Keratinocyte (primary cell): ENCODE results near the gene LIX1.

Experiments
- EZH2 ChIP-seq: IDR thresholded peaks from one replicate; pipeline ENCODE4 v1.6.1; 2012; ENCODE audit warnings: inconsistent platforms, mild to moderate bottlenecking, low read length, moderate library complexity
- TF ChIP-seq, protein P1 (sequence below), 3 experiments: IDR thresholded peaks in 1 of 3; conservative IDR thresholded peaks in 1 of 3; optimal IDR thresholded peaks in 1 of 3; 2 replicates in 2 of 3; 3 replicates in 1 of 3; pipeline versions ENCODE3 to v1.5.1; 2011; ENCODE audit warnings: low read length in 3 of 3, mild to moderate bottlenecking in 3 of 3, moderate library complexity in 2 of 3, control low read depth in 1 of 3, inconsistent platforms in 1 of 3; ENCODE audit not compliant: insufficient read depth in 2 of 3; ENCODE audit errors: extremely low read depth in 1 of 3

- TF ChIP-seq, protein P1, sequence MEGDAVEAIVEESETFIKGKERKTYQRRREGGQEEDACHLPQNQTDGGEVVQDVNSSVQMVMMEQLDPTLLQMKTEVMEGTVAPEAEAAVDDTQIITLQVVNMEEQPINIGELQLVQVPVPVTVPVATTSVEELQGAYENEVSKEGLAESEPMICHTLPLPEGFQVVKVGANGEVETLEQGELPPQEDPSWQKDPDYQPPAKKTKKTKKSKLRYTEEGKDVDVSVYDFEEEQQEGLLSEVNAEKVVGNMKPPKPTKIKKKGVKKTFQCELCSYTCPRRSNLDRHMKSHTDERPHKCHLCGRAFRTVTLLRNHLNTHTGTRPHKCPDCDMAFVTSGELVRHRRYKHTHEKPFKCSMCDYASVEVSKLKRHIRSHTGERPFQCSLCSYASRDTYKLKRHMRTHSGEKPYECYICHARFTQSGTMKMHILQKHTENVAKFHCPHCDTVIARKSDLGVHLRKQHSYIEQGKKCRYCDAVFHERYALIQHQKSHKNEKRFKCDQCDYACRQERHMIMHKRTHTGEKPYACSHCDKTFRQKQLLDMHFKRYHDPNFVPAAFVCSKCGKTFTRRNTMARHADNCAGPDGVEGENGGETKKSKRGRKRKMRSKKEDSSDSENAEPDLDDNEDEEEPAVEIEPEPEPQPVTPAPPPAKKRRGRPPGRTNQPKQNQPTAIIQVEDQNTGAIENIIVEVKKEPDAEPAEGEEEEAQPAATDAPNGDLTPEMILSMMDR (optimal IDR thresholded peaks at IDR 0.05 in 1 of 3, IDR thresholded peaks at IDR 0.05 in 1 of 3, conservative IDR thresholded peaks at IDR 0.05 in 1 of 3; ENCODE audit: extremely low read depth in 1 of 3, insufficient read depth in 2 of 3, low read length in 3 of 3) = no peak
- no peak for TF ChIP-seq EZH2
Measured at GRCh38 chr5:97042996-97043395, 99.4 kb downstream of the LIX1 start.
